GM19099 (cell line): ENCODE data around the gene GNPTG.

ENCODE experiments used
- POLR2A ChIP-seq: IDR thresholded peaks from 3 replicates; pipeline ENCODE4 v1.6.1; 2011; ENCODE audit warnings: low read depth; ENCODE audit not compliant: insufficient read length; ENCODE audit errors: extremely low read depth

GNPTG gene

DNA sequence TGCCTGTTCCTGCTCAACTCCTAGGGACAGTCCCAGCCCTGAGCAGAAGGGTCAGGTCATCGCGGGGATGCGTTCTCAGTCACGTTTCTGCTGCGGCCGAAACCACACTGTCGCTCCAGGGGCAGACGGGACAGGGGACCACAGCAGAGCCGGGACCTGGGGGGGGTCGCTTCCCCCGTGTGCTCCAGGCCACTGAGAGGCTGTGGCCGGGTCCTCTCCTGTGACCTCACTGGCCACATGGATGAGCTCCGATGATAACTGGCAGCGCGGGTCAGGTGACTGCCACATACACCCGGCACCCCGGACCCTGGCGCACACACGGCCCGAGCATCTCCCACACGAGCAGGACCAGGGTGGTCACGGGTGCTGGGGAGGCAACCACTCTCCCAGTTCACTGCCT lies 12.8 kb downstream of the GNPTG start:
- no peak for TF ChIP-seq POLR2A

DNA sequence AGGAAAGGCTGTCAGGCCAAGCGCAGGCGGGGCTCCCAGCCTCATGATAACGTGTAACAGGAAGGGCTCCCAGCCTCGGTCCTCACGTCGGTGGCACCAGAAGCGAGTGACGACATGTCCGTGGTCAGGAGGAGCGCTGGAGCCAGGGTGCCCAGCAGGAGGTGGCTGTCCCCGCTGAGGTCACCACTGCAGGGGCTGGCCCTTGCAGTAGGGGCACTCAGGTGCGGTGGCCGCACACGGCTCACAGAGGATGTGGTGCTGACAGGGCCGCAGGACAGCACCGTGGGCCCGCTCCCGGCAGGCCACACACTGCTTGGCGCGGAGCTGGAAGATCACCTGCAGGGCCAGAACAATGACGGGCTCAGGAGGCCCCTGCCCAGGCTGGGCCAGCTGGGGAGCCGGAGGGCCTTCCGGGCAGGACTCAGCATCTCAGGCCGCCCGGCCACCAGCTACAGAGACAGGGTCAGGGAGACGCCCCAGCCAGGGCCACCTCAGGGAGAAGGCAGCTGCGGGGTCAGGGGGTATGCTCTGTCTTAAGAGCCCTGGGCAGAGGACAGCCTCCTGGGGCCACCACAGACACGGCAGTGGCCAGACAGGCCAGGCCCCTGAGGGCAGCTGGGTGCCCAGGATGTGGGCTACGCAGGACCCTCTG lies 14.5 kb downstream of the GNPTG start:
- TF ChIP-seq POLR2A = no peak

DNA sequence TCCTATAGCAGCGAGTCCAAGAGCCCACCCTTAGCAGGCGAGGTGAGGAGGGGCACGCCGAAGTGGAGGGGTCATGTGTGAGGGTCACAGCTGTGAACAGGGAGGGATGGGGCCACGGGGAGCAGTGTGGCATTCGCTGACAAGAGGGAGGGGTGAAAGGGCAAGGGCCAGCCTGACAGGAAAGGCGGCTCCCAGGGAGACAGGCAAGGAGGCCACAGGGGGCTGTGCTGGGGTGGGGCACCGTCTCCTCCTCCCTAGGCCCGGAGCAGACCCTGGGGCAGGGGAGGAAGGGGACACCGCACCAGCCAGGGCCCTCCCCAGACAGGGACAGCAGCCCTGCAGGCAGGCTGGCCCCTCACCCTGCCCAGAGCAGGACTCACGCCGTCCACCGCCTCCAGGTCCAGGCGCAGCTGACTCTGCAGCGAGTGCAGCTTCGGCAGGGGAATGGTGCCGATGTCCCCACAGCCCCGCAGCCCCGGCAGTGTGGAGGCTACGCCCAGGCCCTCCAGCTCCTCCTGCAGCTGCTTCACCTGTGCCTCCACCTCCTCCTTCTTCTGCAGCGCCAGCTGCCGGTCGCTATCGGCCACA lies 15.1 kb downstream of the GNPTG start:
- TF ChIP-seq POLR2A = no peak

DNA sequence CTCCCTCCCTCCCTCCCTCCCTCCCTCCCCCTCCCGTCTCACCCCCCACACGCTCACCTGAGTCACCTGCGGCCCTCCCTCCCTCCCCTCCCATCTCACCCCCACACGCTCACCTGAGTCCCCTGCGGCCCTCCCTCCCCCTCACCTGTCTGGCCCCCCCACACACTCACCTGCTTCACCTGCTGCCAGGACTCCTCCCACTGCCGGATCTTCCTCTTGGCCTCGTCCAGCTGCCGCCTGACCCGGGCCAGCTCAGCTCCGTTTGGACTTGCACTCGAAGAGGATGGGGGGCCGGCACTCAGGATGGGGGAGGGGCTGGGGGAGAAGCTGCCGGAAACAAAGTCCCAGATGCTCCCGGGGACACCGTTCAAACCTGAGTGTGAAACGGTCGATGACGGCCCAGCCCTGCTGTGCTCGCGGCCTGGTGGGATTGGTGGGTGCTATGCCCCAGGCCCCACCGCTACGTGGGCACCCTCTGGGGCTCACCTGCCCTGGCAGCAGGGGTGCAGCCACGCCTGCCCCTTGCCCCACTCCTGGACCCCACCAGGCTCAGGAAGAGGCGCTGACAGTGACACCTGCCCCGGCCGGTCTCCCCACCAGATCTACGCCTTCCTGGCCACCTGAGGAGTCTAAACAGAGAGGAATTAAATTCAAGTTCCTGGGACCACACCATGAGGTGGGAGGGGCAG lies 15.9 kb downstream of the GNPTG start:
- no peak for TF ChIP-seq POLR2A

DNA sequence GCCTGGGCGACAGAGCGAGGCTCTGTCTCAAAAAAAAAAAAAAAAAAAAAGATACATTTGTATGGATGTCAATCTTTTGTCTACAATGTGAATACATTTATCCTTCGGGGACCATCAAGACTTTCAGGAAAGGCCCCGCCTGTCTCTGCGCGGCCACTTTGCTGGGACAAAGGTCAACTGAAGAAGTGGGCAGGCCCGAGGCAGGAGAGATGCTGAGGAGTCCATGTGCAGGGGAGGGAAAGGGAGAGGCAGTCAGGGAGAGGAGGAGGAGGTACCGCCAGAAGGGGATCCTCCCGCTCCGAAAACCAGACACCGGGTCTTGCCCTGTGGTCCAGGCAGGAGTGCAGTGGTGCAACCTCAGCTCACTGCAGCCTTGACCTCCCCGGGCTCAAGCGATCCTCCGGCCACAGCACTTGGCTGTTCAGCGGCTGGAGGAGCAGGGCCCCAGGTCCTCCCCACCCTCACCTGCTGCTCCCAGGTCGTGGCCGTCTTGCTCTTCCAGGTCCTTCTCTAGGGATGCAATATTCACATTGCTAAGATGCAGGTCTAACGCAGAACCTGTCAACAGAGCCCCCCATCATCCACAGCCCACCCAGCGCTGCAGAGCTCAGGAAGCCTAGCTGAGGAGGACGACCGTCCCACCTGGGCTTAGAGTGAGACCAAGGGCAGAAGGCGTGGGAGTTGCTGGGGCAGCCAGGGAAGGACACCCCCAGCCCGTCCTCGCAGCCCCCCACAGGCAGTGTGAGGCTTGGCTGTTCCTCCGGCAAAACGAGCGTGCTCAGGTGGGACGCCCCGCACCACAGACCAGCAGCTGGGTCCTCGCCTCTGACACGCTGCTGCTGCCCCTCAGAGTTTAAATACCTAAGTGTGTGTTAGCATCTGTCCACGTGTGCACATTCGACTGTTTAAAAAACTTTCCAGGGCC lies 19.6 kb downstream of the GNPTG start:
- TF ChIP-seq POLR2A = no peak

DNA sequence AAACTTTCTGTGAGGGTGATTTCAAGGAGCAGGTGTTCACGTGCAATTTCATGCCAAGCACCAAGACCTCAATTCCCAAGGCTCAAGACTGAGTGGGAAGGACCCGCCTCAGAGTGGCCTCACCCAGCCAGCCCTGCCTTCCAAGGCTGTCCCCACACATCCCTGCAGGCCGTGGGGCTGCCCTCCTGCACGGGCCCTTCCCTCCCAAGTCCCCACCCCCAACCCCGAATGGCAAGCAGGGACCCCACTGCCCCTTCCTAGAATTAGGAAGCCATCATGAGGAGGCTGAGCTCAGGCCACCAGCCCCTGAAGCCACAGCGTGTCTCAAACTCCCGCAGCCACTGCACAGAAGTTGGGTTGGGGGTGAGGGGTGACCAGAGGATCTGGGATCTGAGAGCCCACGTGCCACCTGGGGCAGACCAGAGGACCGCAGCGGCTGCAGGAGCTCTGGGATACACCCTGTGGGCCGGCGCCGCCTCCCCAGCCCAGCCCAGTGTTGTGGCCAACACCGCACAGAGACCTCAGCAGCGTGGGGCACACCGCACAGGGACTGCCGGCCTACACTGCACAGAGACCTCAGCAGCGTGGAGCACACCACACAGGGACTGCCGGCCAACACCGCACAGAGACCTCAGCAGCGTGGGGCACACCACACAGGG lies 20.7 kb downstream of the GNPTG start:
- no peak for TF ChIP-seq POLR2A

DNA sequence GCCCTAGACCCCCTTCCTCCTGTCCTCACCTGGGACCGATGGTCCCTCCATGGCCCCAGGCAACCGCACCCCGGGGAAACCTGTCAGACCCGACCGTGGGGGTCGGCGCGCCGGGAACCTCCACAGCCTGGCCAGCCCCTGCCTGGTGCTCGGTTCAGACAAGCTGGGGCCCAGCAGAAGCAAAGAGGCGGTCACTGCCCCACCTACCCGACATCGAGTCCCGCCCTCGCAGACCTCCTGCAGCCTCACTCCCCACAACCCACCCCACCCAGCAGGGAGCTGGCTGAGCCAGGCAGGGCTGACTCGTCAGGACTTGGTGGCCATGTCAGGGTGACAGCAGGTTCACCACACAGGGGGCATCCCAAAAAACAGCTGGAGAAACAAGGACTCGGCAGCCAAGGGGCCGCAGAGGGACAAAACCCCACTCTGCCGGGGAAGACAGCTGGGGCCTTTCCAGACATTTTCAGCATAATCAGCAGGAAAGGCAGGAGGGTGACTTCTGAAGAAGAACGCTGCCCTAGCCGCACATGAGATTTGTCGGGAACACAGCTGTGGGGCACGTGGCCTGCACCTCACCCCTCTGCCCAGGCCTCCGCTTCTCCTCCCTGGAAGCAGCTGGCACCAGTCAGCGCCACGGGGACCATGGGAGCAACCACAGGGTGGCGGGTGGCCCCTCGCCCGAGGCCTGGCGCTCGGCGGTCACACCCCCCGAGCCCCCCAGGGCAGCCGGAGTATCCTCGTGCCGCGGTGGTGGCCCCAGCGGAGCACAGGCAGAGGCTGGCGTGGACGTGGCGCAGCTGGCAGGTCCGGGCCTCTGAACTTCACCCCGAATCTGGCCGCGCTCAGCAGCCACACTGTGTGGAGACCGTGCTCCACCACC lies 22.9 kb downstream of the GNPTG start:
- TF ChIP-seq POLR2A = no peak

DNA sequence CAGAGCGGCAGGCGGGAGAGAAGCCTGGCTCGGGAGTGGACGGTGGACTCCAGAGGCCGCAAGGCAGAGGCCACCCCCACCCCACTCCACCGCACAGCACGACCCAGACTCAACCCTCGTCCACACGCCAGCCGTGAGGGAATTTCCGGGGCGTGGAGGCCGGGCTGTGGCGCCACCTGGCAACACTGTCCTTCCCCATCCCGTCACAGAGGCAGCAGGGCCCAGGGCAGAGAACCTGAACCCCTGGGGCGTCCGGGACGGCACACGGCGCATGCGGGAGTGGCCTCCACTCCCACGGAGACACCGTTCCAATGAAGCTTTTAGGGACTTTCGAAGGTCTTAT lies 23.5 kb downstream of the GNPTG start:
- TF ChIP-seq POLR2A = no peak

DNA sequence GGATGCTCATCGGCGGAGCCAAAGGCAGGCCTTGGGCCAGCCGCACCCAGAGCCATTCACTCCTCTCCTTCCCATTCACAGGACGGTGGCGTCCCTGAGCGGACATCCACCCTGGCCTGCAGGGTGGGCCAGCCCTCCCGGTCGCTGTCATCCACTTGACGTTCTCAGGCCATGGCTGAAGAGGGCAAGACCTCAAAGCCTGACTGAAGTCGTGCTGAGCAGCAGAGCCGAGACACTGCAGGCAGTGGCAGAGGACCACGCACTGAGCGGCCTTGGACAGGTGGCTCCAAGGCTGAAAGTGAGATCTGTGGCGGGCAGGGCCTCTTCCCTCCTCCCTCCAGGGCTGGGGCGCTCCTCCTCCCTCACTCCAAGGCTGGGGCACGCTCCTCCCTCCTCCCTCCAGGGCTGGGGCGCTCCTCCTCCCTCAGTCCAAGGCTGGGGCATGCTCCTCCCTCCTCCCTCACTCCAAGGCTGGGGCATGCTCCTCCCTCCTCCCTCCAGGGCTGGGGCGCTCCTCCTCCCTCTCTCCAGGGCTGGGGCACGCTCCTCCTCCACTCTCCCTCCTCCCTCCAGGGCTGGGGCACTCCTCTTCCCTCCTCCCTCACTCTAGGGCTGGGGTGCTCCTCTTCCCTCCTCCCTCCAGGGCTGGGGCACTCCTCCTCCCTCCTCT lies 24.1 kb downstream of the GNPTG start:
- TF ChIP-seq POLR2A = no peak

DNA sequence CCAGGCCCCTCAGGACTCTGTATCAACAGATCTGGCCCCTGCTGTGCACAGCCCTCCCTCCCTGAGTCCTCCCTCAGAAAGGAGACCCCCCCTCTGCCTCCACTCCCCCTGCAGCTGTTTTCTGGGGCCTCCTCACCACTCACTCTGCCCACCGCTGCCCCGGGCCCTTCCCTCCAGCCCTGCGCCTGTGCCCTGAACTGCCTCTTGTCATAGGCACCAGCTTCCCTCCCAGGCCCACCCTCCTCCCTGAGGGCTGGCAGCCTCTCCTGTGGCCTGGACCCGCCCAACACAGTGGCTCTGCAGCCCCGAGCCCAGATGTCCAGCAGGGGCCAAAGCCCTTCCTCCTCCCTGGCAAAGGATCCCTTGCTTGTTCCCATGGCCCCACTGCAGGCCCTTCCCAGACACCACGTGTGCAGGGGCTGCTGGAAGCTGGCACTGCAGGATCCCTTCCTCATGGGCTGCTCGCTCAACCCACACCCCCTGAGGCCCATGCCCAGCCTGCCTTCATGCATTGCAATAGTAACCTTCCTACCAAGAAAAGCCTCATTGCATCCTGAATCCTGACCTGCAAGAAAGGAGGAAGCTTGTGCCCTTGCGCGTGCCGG lies 25.8 kb downstream of the GNPTG start:
- TF ChIP-seq POLR2A = no peak

DNA sequence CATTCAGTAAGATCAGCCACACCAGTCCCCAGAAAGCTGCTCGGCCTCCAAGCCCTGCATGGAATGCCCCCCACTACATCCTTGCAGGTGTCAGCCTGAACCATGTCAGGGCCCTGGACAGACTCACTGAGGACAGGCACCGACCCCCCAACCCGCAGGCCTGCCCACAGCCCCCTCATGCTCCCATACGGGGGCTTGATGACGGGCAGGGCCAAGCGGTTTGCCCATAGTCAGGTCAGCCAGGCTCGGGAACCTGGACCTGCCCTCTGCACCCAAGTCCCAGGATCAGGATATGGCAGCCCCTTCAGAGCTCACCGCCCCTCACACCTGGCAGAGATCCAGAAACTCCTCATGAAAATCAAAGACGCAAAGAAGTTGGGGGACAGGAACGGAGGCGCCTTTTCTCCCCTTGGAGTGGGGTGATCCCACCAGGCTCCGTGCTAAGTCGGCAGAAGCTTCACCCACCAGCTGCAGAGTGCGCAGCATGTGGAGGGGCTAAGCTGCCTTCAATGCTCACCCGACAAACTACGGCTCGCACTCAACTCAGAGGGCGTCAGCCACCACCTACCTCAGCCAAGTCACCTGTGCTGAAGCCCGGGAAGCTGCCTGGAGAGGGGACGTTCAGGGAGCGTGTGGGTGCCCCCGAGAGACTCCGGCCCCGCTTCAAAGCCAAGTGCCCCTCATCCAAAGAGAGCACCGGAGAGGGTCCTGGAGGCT lies 26.5 kb downstream of the GNPTG start:
- TF ChIP-seq POLR2A = no peak

DNA sequence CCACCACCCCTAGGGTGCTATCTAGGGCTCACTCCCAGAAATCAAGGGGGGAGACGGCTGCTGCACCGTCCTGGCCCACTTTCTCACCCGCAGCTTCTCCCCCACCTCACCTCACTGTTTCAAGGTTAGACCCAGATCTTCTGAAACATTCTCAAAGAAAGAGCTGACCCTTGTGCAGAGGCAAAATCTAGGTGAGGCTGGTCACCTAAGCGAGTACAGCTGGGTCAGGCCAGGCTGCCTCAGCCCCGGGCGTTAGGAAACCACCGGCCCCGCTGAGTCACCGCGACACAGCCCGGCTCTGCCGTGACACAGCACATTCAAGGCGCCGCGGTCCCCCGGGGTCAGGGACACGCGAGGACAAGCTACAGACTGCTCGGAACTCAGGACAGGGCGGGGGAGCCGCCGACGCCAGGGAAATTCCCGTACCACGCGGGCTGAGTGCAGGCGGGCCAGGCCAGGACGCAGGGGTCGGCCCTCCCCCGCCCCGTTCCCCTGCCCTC lies 27.1 kb downstream of the GNPTG start:
- TF ChIP-seq POLR2A = no peak
